Lower leg skin (tissue), 4 donors: Measurements from ENCODE around the gene FSD2. TPM values are rescaled to one million over a fixed set of nuclear protein-coding genes. Genes with fewer than 3 reads are reported as not detected.
A peak's percentile ranks its signal among the peaks of the same experiment; 100 is the strongest.
"Not testable (repeated sequence)": the region's sequence is repeated elsewhere in the genome, so short reads cannot be mapped to it uniquely, and the experiment has no call there.

Experiments used
- DNase-seq, 2 donors: peaks; one replicate each; pipeline ENCODE4 v3.0.0-alpha.2; 2019; ENCODE audit warnings: low spot score in 2 of 2
- H3K4me3 ChIP-seq: fragments of 200-600 bp; sonication (generic); 2 replicates; pipeline ENCODE4 v1.5.1; 2017; ENCODE audit warnings: mild to moderate bottlenecking, low read depth; ENCODE audit not compliant: poor library complexity, severe bottlenecking
- POLR2A ChIP-seq, 2 donors: fragments of 450-650 bp; IDR thresholded peaks; one replicate each; pipeline ENCODE4 v1.6.1; 2016 to 2017; ENCODE audit warnings: antibody characterized with exemption in 2 of 2, mild to moderate bottlenecking in 1 of 2, moderate library complexity in 1 of 2
- WGBS, 2 donors: methylation state at CpG; one replicate each; pipeline ENCODE4 v1.1.5; 2018; 5-methylcytosine and 5-hydroxymethylcytosine counted together
- intact Hi-C: fragments of 100-400 bp; cut with DNase I; formaldehyde crosslinking; loops from one replicate; pipeline ENCODE4 v1.15.0; 2023; ENCODE audit warnings: low total_unique reads
- total RNA-seq, 4 donors: library from RNA; depleted of rRNA; stranded (reverse); fragments of >200 nt; gene quantifications; one replicate each; pipeline ENCODE4 v1.1.0, GENCODE V29; 2016
- TF ChIP-seq, protein P1 (sequence below), 3 donors: fragments of 450-650 bp; IDR thresholded peaks; one replicate each; pipeline ENCODE4 v1.5.1; 2016; ENCODE audit warnings: antibody characterized with exemption in 3 of 3, mild to moderate bottlenecking in 3 of 3, moderate library complexity in 2 of 3

Gene FSD2
- total RNA-seq, 4 donors from 2014 or later: 0.19 TPM; not detected in 3

- H3K4me3 ChIP-seq: no peak overlapping the region
- TF ChIP-seq POLR2A (IDR thresholded peaks at IDR 0.05): no peak
- TF ChIP-seq, protein P1, sequence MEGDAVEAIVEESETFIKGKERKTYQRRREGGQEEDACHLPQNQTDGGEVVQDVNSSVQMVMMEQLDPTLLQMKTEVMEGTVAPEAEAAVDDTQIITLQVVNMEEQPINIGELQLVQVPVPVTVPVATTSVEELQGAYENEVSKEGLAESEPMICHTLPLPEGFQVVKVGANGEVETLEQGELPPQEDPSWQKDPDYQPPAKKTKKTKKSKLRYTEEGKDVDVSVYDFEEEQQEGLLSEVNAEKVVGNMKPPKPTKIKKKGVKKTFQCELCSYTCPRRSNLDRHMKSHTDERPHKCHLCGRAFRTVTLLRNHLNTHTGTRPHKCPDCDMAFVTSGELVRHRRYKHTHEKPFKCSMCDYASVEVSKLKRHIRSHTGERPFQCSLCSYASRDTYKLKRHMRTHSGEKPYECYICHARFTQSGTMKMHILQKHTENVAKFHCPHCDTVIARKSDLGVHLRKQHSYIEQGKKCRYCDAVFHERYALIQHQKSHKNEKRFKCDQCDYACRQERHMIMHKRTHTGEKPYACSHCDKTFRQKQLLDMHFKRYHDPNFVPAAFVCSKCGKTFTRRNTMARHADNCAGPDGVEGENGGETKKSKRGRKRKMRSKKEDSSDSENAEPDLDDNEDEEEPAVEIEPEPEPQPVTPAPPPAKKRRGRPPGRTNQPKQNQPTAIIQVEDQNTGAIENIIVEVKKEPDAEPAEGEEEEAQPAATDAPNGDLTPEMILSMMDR (IDR thresholded peaks at IDR 0.05): no peak
- peak in 1 of 2 donors; percentile 28 for DNase-seq
- 79 to 80% methylated on average over 3 of the region's 3 CpGs for WGBS, 2 donors
- intact Hi-C loops: no loop called here
These were observed 93.8 kb downstream of the FSD2 start for GRCh38 chr15:82712036-82712435.

DNA sequence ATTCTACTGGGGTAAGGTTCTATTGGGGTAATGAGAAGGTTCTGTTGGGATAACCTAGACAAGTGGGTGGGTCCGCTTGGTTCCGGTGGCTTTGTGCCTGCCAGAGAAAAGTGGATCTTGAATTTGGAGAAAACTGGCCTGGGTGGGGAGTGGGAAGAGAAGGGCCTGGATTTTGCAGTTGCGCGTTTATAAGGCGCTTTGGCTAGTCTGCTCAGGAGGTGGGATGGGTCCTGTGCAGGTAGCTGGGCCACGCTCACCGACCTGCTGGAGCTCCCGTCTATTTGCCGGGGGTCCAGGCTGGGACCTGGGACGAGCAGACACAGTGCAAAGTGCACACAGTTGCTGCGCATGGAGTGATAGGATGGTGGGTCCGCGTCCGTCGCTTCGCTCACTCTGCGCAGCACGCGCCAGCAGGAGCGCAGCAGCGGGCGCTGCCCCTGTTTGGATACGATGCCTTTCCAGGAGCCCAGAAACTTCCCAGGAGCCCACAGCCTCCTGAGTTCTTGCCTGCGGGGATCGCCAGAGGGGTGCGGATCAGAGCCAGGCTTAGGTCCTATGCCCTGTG lies 94.9 kb downstream of the FSD2 start:
- 95 to 97% methylated on average over 25 to 26 of the region's 26 CpGs for WGBS, 2 donors
- TF ChIP-seq, protein P1 (IDR thresholded peaks at IDR 0.05): no peak
- no peak for TF ChIP-seq POLR2A (IDR thresholded peaks at IDR 0.05)
- peak in 1 of 2 donors; percentile 68 for DNase-seq
- intact Hi-C loops: no loop called here
- no peak overlapping the region for H3K4me3 ChIP-seq

GRCh38 chr15:82710208-82710555 lies 95.7 kb downstream of the FSD2 start:
- no peak for DNase-seq
- 12 to 13% methylated on average over 14 of the region's 14 CpGs for WGBS, 2 donors
- TF ChIP-seq POLR2A (IDR thresholded peaks at IDR 0.05): no peak
- TF ChIP-seq, protein P1 (IDR thresholded peaks at IDR 0.05): no peak
- intact Hi-C loops: no loop called here
- H3K4me3 ChIP-seq: peak overlapping the region; percentile 46

DNA sequence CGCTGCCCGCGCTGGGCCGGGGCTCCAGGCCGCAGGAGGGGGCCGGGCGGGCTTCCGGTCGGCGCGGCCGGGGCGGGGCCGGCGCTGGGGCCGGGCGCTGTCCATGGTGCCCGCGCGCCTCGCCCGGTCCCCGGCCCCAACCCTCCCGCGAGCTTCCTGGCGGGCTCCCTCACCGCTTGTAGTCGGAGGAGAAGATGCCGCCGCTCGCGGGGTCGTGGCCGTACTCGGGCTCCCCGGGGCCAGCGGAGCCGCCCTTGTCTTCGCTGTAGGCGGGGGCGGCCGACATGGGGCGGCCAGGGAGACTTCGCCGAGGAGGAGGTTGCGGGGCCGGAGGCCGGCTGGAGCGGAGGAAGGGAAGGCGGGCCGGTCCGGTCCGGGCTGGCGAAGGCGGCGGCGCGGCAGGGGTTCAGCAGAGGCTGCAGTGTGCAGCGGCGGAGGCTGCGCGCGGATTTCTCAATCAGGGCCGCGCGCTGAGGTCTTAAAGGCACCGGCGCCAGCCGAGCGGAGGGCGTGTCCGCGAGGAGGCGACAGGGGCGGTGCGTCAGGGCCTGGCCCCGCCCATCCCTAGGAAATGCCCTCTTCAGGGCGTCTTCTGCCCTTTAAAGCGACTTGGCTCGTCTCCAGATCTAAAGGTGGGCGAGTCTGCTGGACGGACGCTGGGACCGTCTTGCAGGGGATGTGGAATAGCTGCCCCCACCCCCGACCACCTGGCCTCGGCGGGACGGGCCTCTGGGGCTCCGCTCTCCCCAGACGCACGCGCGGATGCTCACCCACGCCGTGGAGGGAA lies 96.3 kb downstream of the FSD2 start, which contains the start of gene AP3B2:
Gene AP3B2, minus strand, starts transcription at position 455 of the 787 bp plus-strand sequence. Its CDS starts 169 bp downstream, at position 286.
- peak within 1 kb of the TSS; percentile 46 for H3K4me3 ChIP-seq
- TF ChIP-seq, protein P1 (IDR thresholded peaks at IDR 0.05): no peak
- no peak for TF ChIP-seq POLR2A (IDR thresholded peaks at IDR 0.05)
- intact Hi-C loops: no loop called here
- WGBS, 2 donors: 1% methylated on average over 37 to 55 of the region's 95 CpGs
- DNase-seq: peak; percentile 51 to 92

DNA sequence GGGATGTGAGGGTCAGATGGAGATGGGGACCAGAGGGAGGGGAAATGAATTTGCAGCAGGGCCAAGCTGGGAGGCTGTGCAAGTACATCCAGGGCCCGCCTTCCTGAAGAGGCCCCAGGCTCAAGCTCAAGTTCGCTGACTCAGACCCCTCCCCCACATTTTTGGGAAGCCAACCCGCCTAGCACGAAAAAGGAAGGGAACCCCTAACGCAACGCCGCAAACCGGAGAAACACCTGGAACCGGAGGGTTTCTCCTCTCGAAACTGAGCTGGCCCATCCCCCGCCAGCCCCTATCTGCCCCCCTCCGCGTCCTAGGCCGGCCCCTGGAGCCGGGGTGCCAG lies 96.8 kb downstream of the FSD2 start:
- TF ChIP-seq, protein P1 (IDR thresholded peaks at IDR 0.05): no peak
- no peak for TF ChIP-seq POLR2A (IDR thresholded peaks at IDR 0.05)
- intact Hi-C loops: no loop called here

DNA sequence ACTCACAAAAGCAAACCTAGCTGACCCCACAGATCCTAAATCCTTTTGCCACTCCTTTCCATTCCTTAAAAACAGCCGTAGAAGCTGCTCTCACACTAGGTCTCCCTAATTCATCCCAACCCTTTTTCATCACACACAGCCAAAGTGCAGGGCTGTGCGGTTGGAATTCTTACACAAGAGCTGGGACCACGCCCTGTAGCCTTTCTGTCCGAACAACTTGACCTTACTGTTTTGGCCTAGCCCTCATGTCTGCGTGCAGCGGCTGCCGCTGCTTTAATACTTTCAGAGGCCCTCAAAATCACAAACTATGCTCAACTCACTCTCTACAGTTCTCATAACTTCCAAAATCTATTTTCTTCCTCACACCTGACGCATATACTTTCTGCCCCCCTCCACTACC lies 100.0 kb downstream of the FSD2 start:
- DNase-seq: peak in 1 of 2 donors; percentile 50
- H3K4me3 ChIP-seq, intact Hi-C loops: not testable (repeated sequence)
- 91 to 95% methylated on average over 8 of the region's 8 CpGs for WGBS, 2 donors

More for the DNA sequence above, 96.8 kb downstream of the FSD2 start:
- WGBS, 2 donors: 4 to 6% methylated on average over 9 to 10 of the region's 15 CpGs
- peak in 1 of 2 donors; percentile 85 for DNase-seq
- H3K4me3 ChIP-seq: no peak overlapping the region
